Ureter (tissue), 1 donor: ENCODE measurements around the gene KCNK17. TPM values are rescaled to one million over a fixed set of nuclear protein-coding genes. Genes with fewer than 3 reads are reported as not detected.

ENCODE experiments used
- DNase-seq: peaks from one replicate; pipeline ENCODE4 v3.0.0-alpha.2; 2020; ENCODE audit warnings: low spot score
- total RNA-seq: library from RNA; stranded (reverse); gene quantifications from one replicate; pipeline ENCODE4 v1.2.4, GENCODE V29; 2023
- donor health status: DM: yes; HTN: yes; CAD: no.

KCNK17 gene
- not detected for total RNA-seq

GRCh38 chr6:39314273-39314795 lies at the start of gene KCNK17:
KCNK17 (minus strand) TSS chr6:39314419; CDS start chr6:39314320, 99 bp downstream.
- no peak for DNase-seq

GRCh38 chr6:39363280-39363679 lies 49.1 kb upstream of the KCNK17 start:
- DNase-seq, result no peak

GRCh38 chr6:39362487-39362865 lies 48.3 kb upstream of the KCNK17 start:
- DNase-seq, result no peak

- peak; percentile 72 for DNase-seq
These were observed 47.7 kb upstream of the KCNK17 start for GRCh38 chr6:39361657-39362486.

GRCh38 chr6:39360378-39360777 lies 46.2 kb upstream of the KCNK17 start:
- DNase-seq, result no peak

- DNase-seq, result no peak
These were observed 43.9 kb upstream of the KCNK17 start for GRCh38 chr6:39357998-39358686.

- DNase-seq, result no peak
These were observed 39.6 kb upstream of the KCNK17 start for GRCh38 chr6:39353698-39354315.

- no peak for DNase-seq
These were observed 36.7 kb upstream of the KCNK17 start for GRCh38 chr6:39350723-39351505.

GRCh38 chr6:39348740-39349139 lies 34.5 kb upstream of the KCNK17 start:
- DNase-seq, result no peak

- DNase-seq, result peak; percentile 74
These were observed 33.8 kb upstream of the KCNK17 start for GRCh38 chr6:39347906-39348585.

- DNase-seq, result no peak
These were observed 33.0 kb upstream of the KCNK17 start for GRCh38 chr6:39347206-39347605.

- no peak for DNase-seq
These were observed 30.6 kb upstream of the KCNK17 start for GRCh38 chr6:39344821-39345280.

GRCh38 chr6:39343396-39343870 lies 29.2 kb upstream of the KCNK17 start:
- no peak for DNase-seq

- DNase-seq, result no peak
These were observed 28.6 kb upstream of the KCNK17 start for GRCh38 chr6:39342692-39343395.

- no peak for DNase-seq
These were observed 27.7 kb upstream of the KCNK17 start for GRCh38 chr6:39341937-39342336.

- no peak for DNase-seq
These were observed 27.1 kb upstream of the KCNK17 start for GRCh38 chr6:39341352-39341751.

- no peak for DNase-seq
These were observed 25.8 kb upstream of the KCNK17 start for GRCh38 chr6:39339868-39340550.

- no peak for DNase-seq
These were observed 25.1 kb upstream of the KCNK17 start for GRCh38 chr6:39339096-39339867.

GRCh38 chr6:39338397-39338796 lies 24.2 kb upstream of the KCNK17 start:
- DNase-seq, result no peak
